ENCODE results near the gene DLG2. TPM values are rescaled to one million over a fixed set of nuclear protein-coding genes. Genes with fewer than 3 reads are reported as not detected.

DLG2 gene
- total and polyA plus RNA-seq, 2 of the 4 experiments (the other 2 are of a cell fraction): 0.31 to 0.36 TPM

DNA sequence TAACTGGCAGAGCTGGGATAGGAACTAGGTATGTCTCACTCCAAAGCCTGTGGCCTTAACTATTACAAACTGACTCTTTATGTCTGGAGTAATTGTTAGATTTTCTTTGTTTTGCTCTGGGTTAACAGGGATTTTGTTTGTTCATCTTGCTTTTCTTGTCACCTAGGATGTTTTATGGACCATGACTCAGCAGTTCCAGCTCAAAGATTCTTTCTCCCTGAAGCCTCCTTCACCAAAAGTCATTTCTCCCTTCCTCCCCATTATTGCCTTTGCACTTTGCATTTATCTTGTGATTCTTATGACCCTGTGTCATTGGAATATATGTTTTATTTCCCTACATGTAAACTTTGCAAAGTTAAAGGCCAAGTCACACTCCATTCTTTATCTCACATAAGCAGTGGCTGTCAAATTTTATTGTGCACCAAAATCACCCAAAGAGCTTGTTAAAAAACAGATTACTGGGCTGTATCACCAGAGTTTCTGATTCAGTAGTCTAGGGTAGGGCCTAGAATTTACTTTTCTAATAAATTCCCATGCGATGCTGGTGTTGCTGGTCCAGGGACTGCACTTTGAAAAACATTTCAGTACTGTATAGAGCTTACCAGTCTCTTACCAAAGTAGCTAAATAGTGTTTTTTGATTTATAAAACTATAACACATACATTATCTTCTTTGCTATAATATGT lies 327.7 kb downstream of the DLG2 start:
- H3K27ac ChIP-seq (ENCODE audit: insufficient read depth, low read length): no peak overlapping the region
- H3K79me1 ChIP-seq (ENCODE audit: low read depth in 1 of 2, low read length in 2 of 2): no peaks in the 10 kb centered on the region
- no peak overlapping the region for H3K4me3 ChIP-seq (ENCODE audit: insufficient read depth, low read depth, low read length)
- H4K91ac ChIP-seq (ENCODE audit: insufficient read depth, low read depth, low read length): no peak overlapping the region
- TF ChIP-seq FOS (IDR thresholded peaks at IDR 0.05; ENCODE audit: low read depth, low read length) (no peak), RFX5 (IDR thresholded peaks at IDR 0.05; ENCODE audit: low read depth, low read length) (no peak), CEBPB (IDR thresholded peaks at IDR 0.05; ENCODE audit: low read depth, low read length) (no peak), MAFK (IDR thresholded peaks at IDR 0.05; ENCODE audit: low read depth, low read length) (peak; percentile 48; the same call in 1 of the 2 replicates), BHLHE40 (IDR thresholded peaks at IDR 0.05; ENCODE audit: low read depth, low read length) (no peak), NFE2L2 (IDR thresholded peaks at IDR 0.05; ENCODE audit: low read depth, low read length) (peak; percentile 95)
- no CpG with 5 or more reads among the region's 1 CpG for WGBS, 2 experiments (ENCODE audit: extremely low coverage in 2 of 2, insufficient read length in 1 of 2)
- no peak overlapping the region for H3K9ac ChIP-seq (ENCODE audit: low read depth, low read length)
- H2BK15ac ChIP-seq (ENCODE audit: low read depth, low read length): no peak overlapping the region
- H3K27me3 ChIP-seq (ENCODE audit: control insufficient read depth, insufficient read depth, low read length): no peaks in the 10 kb centered on the region
- no TSS peak for BruUV-seq (replicated peaks)
- no peak overlapping the region for H2AFZ ChIP-seq (replicated peaks; ENCODE audit: low read length, poor library complexity)
- ChIA-PET CTCF (no interaction called here), POLR2A (ENCODE audit: unreplicated experiment) (no interaction called here)
- ATAC-seq (ENCODE audit: low read depth) (no peak), DNase-seq (no peak)
- H3K4me2 ChIP-seq (ENCODE audit: low read depth, low read length): no peak overlapping the region
- no peak overlapping the region for H3K14ac ChIP-seq (replicated peaks; ENCODE audit: low read depth, low read length)
- no peak overlapping the region for H2BK5ac ChIP-seq (ENCODE audit: low read depth, low read length, poor library complexity, severe bottlenecking)
- no peaks in the 10 kb centered on the region for H3K9me1 ChIP-seq (ENCODE audit: insufficient read depth, low read length)
- no peak overlapping the region for H2AK9ac ChIP-seq (replicated peaks; ENCODE audit: low read depth, low read length, poor library complexity)
- no peak overlapping the region for H2BK120ac ChIP-seq (ENCODE audit: low read depth, low read length)
- in situ Hi-C loops (cut with MboI; ENCODE audit: low sequenced_read_pairs): no loop called here
- H2AK5ac ChIP-seq (ENCODE audit: low read depth, low read length): no peak overlapping the region
- no peaks in the 10 kb centered on the region for H3K36me3 ChIP-seq (ENCODE audit: control insufficient read depth, insufficient read depth, low read length)
- no peaks in the 10 kb centered on the region for H3K9me3 ChIP-seq (ENCODE audit: control insufficient read depth, insufficient read depth, low read length)
- H3K23ac ChIP-seq (ENCODE audit: low read depth, low read length): no peak overlapping the region
- intact Hi-C loops (cut with micrococcal nuclease): no loop called here
- H2BK20ac ChIP-seq (ENCODE audit: low read depth, low read length): no peak overlapping the region
- H3K18ac ChIP-seq (ENCODE audit: low read depth, low read length): no peak overlapping the region
- no peak overlapping the region for H3K56ac ChIP-seq (ENCODE audit: extremely low read depth, insufficient read depth, low read length)
- dilution Hi-C loops (cut with HindIII; ENCODE audit: low sequenced_read_pairs, unreplicated experiment): no loop called here
- H4K20me1 ChIP-seq (ENCODE audit: insufficient read depth, low read length): no peaks in the 10 kb centered on the region
- H3K4me1 ChIP-seq (ENCODE audit: control insufficient read depth, insufficient read depth, low read length): no peaks in the 10 kb centered on the region
- H3K4ac ChIP-seq (ENCODE audit: low read depth, low read length): no peak overlapping the region
- H4K8ac ChIP-seq (ENCODE audit: low read depth in 2 of 2, low read length in 2 of 2): no peak overlapping the region
- H4K5ac ChIP-seq (ENCODE audit: low read depth, low read length): no peak overlapping the region

Measured in IMR-90 (cell line).